Renal pelvis (tissue), 4 donors: ENCODE results near the gene SERINC2. TPM values are rescaled to one million over a fixed set of nuclear protein-coding genes. Genes with fewer than 3 reads are reported as not detected.

ENCODE experiments used
- DNase-seq: peaks from one replicate; pipeline ENCODE4 v3.0.0-alpha.2; 2013
- polyA plus RNA-seq, 3 donors: library from polyadenylated mRNA; unstranded; fragments of 120-200 nt; gene quantifications; one replicate each; pipeline ENCODE4 v1.2.1, GENCODE V29; 2013; ENCODE audit not compliant: insufficient read length in 3 of 3

Gene SERINC2
- polyA plus RNA-seq, 3 donors, result 46.8 to 58.5 (median 58.4) TPM

GRCh38 chr1:31409946-31410858, 2.8 kb upstream of the SERINC2 start:
- DNase-seq, result no peak

- DNase-seq, result no peak
Measured at GRCh38 chr1:31410871-31411270, 2.1 kb upstream of the SERINC2 start.

- no peak for DNase-seq
Measured at GRCh38 chr1:31412205-31412604, 808 bp upstream of the SERINC2 start.

GRCh38 chr1:31413405-31414001, 490 bp downstream of the SERINC2 start:
- DNase-seq, result peak; percentile 54

GRCh38 chr1:31414980-31415370, 2.0 kb downstream of the SERINC2 start:
- DNase-seq, result no peak

- DNase-seq, result no peak
Measured at GRCh38 chr1:31415658-31416057, 2.6 kb downstream of the SERINC2 start.

- DNase-seq, result no peak
Measured at GRCh38 chr1:31416101-31416736, 3.2 kb downstream of the SERINC2 start.

GRCh38 chr1:31417148-31417547, 4.1 kb downstream of the SERINC2 start:
- DNase-seq, result no peak

- no peak for DNase-seq
Measured at GRCh38 chr1:31418626-31419323, 5.8 kb downstream of the SERINC2 start.

GRCh38 chr1:31420716-31421115, 7.7 kb downstream of the SERINC2 start:
- no peak for DNase-seq

- DNase-seq, result no peak
Measured at GRCh38 chr1:31421371-31422040, 8.5 kb downstream of the SERINC2 start.

GRCh38 chr1:31422505-31423319, 9.7 kb downstream of the SERINC2 start:
- peak; percentile 61 for DNase-seq

- DNase-seq, result no peak
Measured at GRCh38 chr1:31423418-31423947, 10.5 kb downstream of the SERINC2 start.

- no peak for DNase-seq
Measured at GRCh38 chr1:31424568-31424967, 11.6 kb downstream of the SERINC2 start.

GRCh38 chr1:31425301-31426081, 12.5 kb downstream of the SERINC2 start:
- no peak for DNase-seq

- no peak for DNase-seq
Measured at GRCh38 chr1:31426249-31426922, 13.4 kb downstream of the SERINC2 start.

GRCh38 chr1:31427322-31427721, 14.3 kb downstream of the SERINC2 start:
- DNase-seq, result no peak

- no peak for DNase-seq
Measured at GRCh38 chr1:31428436-31429221, 15.6 kb downstream of the SERINC2 start.
